WTC11 (cell line): ENCODE measurements around the gene PRKN. TPM values are rescaled to one million over a fixed set of nuclear protein-coding genes. Genes with fewer than 3 reads are reported as not detected.

ENCODE experiments used
- ATAC-seq: fragments of 200-7000 bp; cut with Tn5 transposase; 2 replicates; pipeline ENCODE4 v1.10.0; 2021; ENCODE audit warnings: mild to moderate bottlenecking, moderate library complexity
- CTCF ChIA-PET: fragments of 300-600 bp; sonication (Branson Sonifier 250); formaldehyde crosslinking; loops from one replicate; lab custom pipeline; 2021; ENCODE audit warnings: antibody characterized with exemption; lab: Charles Lee
- POLR2A ChIA-PET: fragments of 350-600 bp; sonication (Branson Sonifier 250); formaldehyde crosslinking; loops from one replicate; lab custom pipeline; 2021; ENCODE audit warnings: antibody characterized with exemption; lab: Charles Lee
- DNase-seq: peaks from one replicate; pipeline ENCODE4 v3.0.0; 2021; ENCODE audit warnings: low spot score
- H3K27ac Mint-ChIP-seq: 2 replicates; pipeline ENCODE4 v1.8.0; 2021; ENCODE audit warnings: mixed read lengths
- H3K27me3 Mint-ChIP-seq: 2 replicates; pipeline ENCODE4 v1.8.0; 2021; ENCODE audit warnings: low read depth, mild to moderate bottlenecking, moderate library complexity, mixed read lengths
- H3K36me3 Mint-ChIP-seq: 2 replicates; pipeline ENCODE4 v1.8.0; 2021; ENCODE audit warnings: mixed read lengths
- H3K4me1 Mint-ChIP-seq: 2 replicates; pipeline ENCODE4 v1.8.0; 2022; ENCODE audit warnings: mixed read lengths
- H3K4me3 Mint-ChIP-seq: 2 replicates; pipeline ENCODE4 v1.8.0; 2021; ENCODE audit warnings: mild to moderate bottlenecking, moderate library complexity, mixed read lengths
- H3K9me3 Mint-ChIP-seq: 2 replicates; pipeline ENCODE4 v1.8.0; 2021; ENCODE audit warnings: mixed read lengths
- CBFB ChIP-seq: sonication (generic); formaldehyde crosslinking; IDR thresholded peaks from 2 replicates; pipeline ENCODE4 v1.8.1; 2022; ENCODE audit warnings: mild to moderate bottlenecking, low read depth, missing genetic modification reagents
- CREM ChIP-seq: sonication (generic); formaldehyde crosslinking; IDR thresholded peaks from 2 replicates; pipeline ENCODE4 v1.8.1; 2022; ENCODE audit warnings: mild to moderate bottlenecking, missing genetic modification reagents, moderate library complexity
- FOXJ3 ChIP-seq: sonication (generic); formaldehyde crosslinking; IDR thresholded peaks from 2 replicates; pipeline ENCODE4 v1.9.0; 2021; ENCODE audit warnings: missing genetic modification reagents, mild to moderate bottlenecking, borderline replicate concordance
- IRF2 ChIP-seq: sonication (generic); formaldehyde crosslinking; IDR thresholded peaks from 2 replicates; pipeline ENCODE4 v1.8.0; 2022; ENCODE audit warnings: low read depth, missing genetic modification reagents, borderline replicate concordance
- JUN ChIP-seq: sonication (generic); formaldehyde crosslinking; IDR thresholded peaks from 2 replicates; pipeline ENCODE4 v1.8.0; 2023; ENCODE audit warnings: mild to moderate bottlenecking, missing genetic modification reagents
- MYBL2 ChIP-seq: sonication (generic); formaldehyde crosslinking; IDR thresholded peaks from 2 replicates; pipeline ENCODE4 v1.8.1; 2023; ENCODE audit warnings: mild to moderate bottlenecking, moderate library complexity, missing genetic modification reagents
- OVOL2 ChIP-seq: fragments of 250-450 bp; sonication (Bioruptor Pico); IDR thresholded peaks from 2 replicates; pipeline ENCODE4 v1.9.0; 2021; ENCODE audit warnings: mild to moderate bottlenecking, borderline replicate concordance
- SMAD3 ChIP-seq: sonication (generic); formaldehyde crosslinking; IDR thresholded peaks from 2 replicates; pipeline ENCODE4 v1.8.0; 2022; ENCODE audit warnings: missing genetic modification reagents, mild to moderate bottlenecking, borderline replicate concordance
- SMAD4 ChIP-seq: sonication (generic); formaldehyde crosslinking; IDR thresholded peaks from 2 replicates; pipeline ENCODE4 v1.8.0; 2022; ENCODE audit warnings: mild to moderate bottlenecking, missing genetic modification reagents
- TCF7 ChIP-seq: sonication (generic); formaldehyde crosslinking; IDR thresholded peaks from 2 replicates; pipeline ENCODE4 v1.8.0; 2022; ENCODE audit warnings: mild to moderate bottlenecking, low read depth, missing genetic modification reagents, moderate library complexity
- TEAD1 ChIP-seq: sonication (generic); formaldehyde crosslinking; IDR thresholded peaks from 2 replicates; pipeline ENCODE4 v1.8.0; 2022; ENCODE audit warnings: mild to moderate bottlenecking, missing genetic modification reagents
- TP53 ChIP-seq: sonication (generic); formaldehyde crosslinking; IDR thresholded peaks from 2 replicates; pipeline ENCODE4 v1.8.1; 2023; ENCODE audit warnings: mild to moderate bottlenecking, missing genetic modification reagents
- ZNF121 ChIP-seq: sonication (generic); formaldehyde crosslinking; IDR thresholded peaks from 2 replicates; pipeline ENCODE4 v1.8.0; 2023; ENCODE audit warnings: missing genetic modification reagents
- ZNF416 ChIP-seq: fragments of 250-450 bp; sonication (Bioruptor Pico); IDR thresholded peaks from 2 replicates; pipeline ENCODE4 v1.9.0; 2021; ENCODE audit warnings: mild to moderate bottlenecking, inconsistent platforms
- total RNA-seq: library from RNA; stranded (reverse); gene quantifications from 3 replicates; pipeline ENCODE4 v1.2.3, GENCODE V29; 2021
- TF ChIP-seq, protein P1 (sequence below): fragments of 250-450 bp; sonication (Bioruptor Pico); IDR thresholded peaks from 2 replicates; pipeline ENCODE4 v2.1.2; 2022; ENCODE audit warnings: mild to moderate bottlenecking, moderate library complexity
- TF ChIP-seq, protein P2 (sequence below): sonication (generic); formaldehyde crosslinking; IDR thresholded peaks from 2 replicates; pipeline ENCODE4 v1.8.0; 2023; ENCODE audit warnings: mild to moderate bottlenecking, missing genetic modification reagents
- TF ChIP-seq, protein P3 (sequence below): sonication (generic); formaldehyde crosslinking; IDR thresholded peaks from 2 replicates; pipeline ENCODE4 v1.8.0; 2022; ENCODE audit warnings: missing genetic modification reagents
- TF ChIP-seq, protein P4 (sequence below): fragments of 250-450 bp; sonication (Bioruptor Pico); IDR thresholded peaks from 2 replicates; pipeline ENCODE4 v1.9.0; 2021; ENCODE audit warnings: mild to moderate bottlenecking
- TF ChIP-seq, protein P5 (sequence below): sonication (generic); formaldehyde crosslinking; IDR thresholded peaks from 2 replicates; pipeline ENCODE4 v1.8.1; 2023; ENCODE audit warnings: mild to moderate bottlenecking, missing genetic modification reagents, moderate library complexity
- TF ChIP-seq, protein P6 (sequence below): fragments of 250-450 bp; sonication (Bioruptor Pico); IDR thresholded peaks from 2 replicates; pipeline ENCODE4 v1.9.0; 2021; ENCODE audit warnings: moderate library complexity, mild to moderate bottlenecking, inconsistent platforms, borderline replicate concordance

PRKN gene
- total RNA-seq, 1 experiment from 2014 or later, result 0.59 TPM

DNA sequence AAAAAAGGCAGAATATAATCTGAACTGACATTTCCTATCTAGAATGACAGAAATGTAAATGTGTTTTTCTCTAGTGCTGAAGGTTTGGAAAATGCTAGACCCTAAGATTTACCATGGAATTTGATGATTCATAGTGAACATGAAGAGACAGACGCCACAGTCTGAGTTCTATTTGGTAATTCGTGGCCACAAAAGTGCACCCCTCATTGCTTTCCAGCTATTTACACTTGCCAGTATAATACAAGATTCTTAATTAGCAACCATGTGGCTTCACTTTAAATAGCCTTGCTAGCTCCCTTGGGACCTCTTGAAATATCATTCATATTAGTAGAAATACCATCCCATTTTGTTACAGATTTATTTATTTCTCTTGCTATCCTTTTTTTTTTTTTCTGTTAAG is 636.8 kb downstream of the PRKN start:
- Mint-ChIP-seq H3K4me1 (no peaks in the 10 kb centered on the region), H3K27ac (no peak overlapping the region), H3K9me3 (peaks cover 8% of the 10 kb centered on the region), H3K36me3 (no peaks in the 10 kb centered on the region), H3K27me3 (no peaks in the 10 kb centered on the region), H3K4me3 (no peak overlapping the region)
- ChIA-PET CTCF (interaction anchor here (1.8 kb wide), 1 partner anchor 33 kb away, joined by 4 read pairs; no protein-coding TSS in a partner anchor), POLR2A (no interaction called here)
- TF ChIP-seq, protein P1, sequence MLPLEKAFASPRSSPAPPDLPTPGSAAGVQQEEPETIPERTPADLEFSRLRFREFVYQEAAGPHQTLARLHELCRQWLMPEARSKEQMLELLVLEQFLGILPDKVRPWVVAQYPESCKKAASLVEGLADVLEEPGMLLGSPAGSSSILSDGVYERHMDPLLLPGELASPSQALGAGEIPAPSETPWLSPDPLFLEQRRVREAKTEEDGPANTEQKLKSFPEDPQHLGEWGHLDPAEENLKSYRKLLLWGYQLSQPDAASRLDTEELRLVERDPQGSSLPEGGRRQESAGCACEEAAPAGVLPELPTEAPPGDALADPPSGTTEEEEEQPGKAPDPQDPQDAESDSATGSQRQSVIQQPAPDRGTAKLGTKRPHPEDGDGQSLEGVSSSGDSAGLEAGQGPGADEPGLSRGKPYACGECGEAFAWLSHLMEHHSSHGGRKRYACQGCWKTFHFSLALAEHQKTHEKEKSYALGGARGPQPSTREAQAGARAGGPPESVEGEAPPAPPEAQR (CRISPR knock-in tag), result no peak
- TF ChIP-seq, protein P2, sequence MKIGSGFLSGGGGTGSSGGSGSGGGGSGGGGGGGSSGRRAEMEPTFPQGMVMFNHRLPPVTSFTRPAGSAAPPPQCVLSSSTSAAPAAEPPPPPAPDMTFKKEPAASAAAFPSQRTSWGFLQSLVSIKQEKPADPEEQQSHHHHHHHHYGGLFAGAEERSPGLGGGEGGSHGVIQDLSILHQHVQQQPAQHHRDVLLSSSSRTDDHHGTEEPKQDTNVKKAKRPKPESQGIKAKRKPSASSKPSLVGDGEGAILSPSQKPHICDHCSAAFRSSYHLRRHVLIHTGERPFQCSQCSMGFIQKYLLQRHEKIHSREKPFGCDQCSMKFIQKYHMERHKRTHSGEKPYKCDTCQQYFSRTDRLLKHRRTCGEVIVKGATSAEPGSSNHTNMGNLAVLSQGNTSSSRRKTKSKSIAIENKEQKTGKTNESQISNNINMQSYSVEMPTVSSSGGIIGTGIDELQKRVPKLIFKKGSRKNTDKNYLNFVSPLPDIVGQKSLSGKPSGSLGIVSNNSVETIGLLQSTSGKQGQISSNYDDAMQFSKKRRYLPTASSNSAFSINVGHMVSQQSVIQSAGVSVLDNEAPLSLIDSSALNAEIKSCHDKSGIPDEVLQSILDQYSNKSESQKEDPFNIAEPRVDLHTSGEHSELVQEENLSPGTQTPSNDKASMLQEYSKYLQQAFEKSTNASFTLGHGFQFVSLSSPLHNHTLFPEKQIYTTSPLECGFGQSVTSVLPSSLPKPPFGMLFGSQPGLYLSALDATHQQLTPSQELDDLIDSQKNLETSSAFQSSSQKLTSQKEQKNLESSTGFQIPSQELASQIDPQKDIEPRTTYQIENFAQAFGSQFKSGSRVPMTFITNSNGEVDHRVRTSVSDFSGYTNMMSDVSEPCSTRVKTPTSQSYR (CRISPR knock-in tag), result no peak
- TF ChIP-seq, protein P3, sequence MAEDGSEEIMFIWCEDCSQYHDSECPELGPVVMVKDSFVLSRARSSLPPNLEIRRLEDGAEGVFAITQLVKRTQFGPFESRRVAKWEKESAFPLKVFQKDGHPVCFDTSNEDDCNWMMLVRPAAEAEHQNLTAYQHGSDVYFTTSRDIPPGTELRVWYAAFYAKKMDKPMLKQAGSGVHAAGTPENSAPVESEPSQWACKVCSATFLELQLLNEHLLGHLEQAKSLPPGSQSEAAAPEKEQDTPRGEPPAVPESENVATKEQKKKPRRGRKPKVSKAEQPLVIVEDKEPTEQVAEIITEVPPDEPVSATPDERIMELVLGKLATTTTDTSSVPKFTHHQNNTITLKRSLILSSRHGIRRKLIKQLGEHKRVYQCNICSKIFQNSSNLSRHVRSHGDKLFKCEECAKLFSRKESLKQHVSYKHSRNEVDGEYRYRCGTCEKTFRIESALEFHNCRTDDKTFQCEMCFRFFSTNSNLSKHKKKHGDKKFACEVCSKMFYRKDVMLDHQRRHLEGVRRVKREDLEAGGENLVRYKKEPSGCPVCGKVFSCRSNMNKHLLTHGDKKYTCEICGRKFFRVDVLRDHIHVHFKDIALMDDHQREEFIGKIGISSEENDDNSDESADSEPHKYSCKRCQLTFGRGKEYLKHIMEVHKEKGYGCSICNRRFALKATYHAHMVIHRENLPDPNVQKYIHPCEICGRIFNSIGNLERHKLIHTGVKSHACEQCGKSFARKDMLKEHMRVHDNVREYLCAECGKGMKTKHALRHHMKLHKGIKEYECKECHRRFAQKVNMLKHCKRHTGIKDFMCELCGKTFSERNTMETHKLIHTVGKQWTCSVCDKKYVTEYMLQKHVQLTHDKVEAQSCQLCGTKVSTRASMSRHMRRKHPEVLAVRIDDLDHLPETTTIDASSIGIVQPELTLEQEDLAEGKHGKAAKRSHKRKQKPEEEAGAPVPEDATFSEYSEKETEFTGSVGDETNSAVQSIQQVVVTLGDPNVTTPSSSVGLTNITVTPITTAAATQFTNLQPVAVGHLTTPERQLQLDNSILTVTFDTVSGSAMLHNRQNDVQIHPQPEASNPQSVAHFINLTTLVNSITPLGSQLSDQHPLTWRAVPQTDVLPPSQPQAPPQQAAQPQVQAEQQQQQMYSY (CRISPR knock-in tag), result no peak
- TF ChIP-seq, protein P4, sequence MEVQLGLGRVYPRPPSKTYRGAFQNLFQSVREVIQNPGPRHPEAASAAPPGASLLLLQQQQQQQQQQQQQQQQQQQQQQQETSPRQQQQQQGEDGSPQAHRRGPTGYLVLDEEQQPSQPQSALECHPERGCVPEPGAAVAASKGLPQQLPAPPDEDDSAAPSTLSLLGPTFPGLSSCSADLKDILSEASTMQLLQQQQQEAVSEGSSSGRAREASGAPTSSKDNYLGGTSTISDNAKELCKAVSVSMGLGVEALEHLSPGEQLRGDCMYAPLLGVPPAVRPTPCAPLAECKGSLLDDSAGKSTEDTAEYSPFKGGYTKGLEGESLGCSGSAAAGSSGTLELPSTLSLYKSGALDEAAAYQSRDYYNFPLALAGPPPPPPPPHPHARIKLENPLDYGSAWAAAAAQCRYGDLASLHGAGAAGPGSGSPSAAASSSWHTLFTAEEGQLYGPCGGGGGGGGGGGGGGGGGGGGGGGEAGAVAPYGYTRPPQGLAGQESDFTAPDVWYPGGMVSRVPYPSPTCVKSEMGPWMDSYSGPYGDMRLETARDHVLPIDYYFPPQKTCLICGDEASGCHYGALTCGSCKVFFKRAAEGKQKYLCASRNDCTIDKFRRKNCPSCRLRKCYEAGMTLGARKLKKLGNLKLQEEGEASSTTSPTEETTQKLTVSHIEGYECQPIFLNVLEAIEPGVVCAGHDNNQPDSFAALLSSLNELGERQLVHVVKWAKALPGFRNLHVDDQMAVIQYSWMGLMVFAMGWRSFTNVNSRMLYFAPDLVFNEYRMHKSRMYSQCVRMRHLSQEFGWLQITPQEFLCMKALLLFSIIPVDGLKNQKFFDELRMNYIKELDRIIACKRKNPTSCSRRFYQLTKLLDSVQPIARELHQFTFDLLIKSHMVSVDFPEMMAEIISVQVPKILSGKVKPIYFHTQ (CRISPR knock-in tag), result no peak
- TF ChIP-seq SMAD3 (no peak), SMAD4 (no peak), OVOL2 (CRISPR knock-in tag) (no peak), TP53 (CRISPR knock-in tag) (no peak), ZNF416 (CRISPR knock-in tag) (no peak), ZNF121 (CRISPR knock-in tag) (no peak), FOXJ3 (CRISPR knock-in tag) (no peak)
- ATAC-seq, result no peak
- DNase-seq, result no peak

DNA sequence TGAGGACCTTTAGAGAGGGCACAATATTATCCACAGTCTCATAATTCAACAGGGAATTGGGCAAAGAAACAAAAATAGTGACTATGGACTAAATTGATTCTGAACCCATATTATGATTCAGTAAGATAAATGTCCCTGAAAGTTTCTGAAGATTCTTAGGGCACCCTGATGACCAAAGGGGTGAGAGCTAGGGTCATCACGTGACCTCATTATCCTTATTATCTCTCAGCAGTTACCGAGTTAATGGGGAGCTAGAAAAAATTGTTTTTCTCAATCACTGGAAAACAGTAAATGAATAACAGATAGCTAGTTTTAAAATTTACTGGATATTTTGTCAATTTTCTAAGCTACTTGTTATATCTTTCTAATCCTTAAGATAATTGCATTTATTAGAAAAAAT is 639.5 kb downstream of the PRKN start:
- TF ChIP-seq JUN (CRISPR knock-in tag), result no peak
- TF ChIP-seq, all 79 proteins: peak for 0
- ATAC-seq (no peak), DNase-seq (no peak)
- POLR2A ChIA-PET, result no interaction called here
- no peak overlapping the region for H3K4me3 Mint-ChIP-seq
- no peaks in the 10 kb centered on the region for H3K36me3 Mint-ChIP-seq
- H3K27me3 Mint-ChIP-seq, result no peaks in the 10 kb centered on the region
- no peaks in the 10 kb centered on the region for H3K9me3 Mint-ChIP-seq
- no peak overlapping the region for H3K27ac Mint-ChIP-seq
- CTCF ChIA-PET, result no interaction called here
- no peaks in the 10 kb centered on the region for H3K4me1 Mint-ChIP-seq

DNA sequence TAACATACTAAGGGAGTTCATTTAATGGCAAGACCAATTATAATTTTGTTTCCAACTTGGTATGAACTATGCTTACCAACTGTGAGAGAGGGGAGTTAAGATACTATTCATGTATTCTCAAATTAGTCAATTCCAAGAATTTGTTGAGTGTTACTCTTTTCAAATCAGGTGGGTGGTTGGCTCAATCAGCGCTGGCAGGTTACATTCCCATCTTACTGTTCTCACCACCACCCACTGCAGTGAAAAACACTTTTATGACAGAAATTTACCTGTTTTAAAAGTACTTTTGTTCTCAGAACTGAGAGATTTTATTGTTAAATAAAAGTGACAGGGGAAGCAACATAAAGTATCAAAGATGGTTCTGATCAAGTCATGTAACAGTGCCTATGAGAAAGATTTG is 642.0 kb downstream of the PRKN start:
- Mint-ChIP-seq H3K9me3 (peaks cover 20% of the 10 kb centered on the region), H3K27ac (no peak overlapping the region), H3K27me3 (no peaks in the 10 kb centered on the region), H3K4me3 (no peak overlapping the region), H3K36me3 (peaks cover 3% of the 10 kb centered on the region; the same call in 1 of the 2 replicates), H3K4me1 (no peaks in the 10 kb centered on the region)
- ChIA-PET POLR2A (no interaction called here), CTCF (no interaction called here)
- ATAC-seq (no peak), DNase-seq (no peak)
- TF ChIP-seq CREM (no peak), TEAD1 (CRISPR knock-in tag) (no peak), MYBL2 (CRISPR knock-in tag) (no peak), TCF7 (CRISPR knock-in tag) (no peak), ZNF416 (CRISPR knock-in tag) (no peak), CBFB (CRISPR knock-in tag) (no peak), IRF2 (CRISPR knock-in tag) (no peak)
- TF ChIP-seq, protein P5, sequence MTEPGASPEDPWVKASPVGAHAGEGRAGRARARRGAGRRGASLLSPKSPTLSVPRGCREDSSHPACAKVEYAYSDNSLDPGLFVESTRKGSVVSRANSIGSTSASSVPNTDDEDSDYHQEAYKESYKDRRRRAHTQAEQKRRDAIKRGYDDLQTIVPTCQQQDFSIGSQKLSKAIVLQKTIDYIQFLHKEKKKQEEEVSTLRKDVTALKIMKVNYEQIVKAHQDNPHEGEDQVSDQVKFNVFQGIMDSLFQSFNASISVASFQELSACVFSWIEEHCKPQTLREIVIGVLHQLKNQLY (CRISPR knock-in tag), result no peak
- TF ChIP-seq, protein P6, sequence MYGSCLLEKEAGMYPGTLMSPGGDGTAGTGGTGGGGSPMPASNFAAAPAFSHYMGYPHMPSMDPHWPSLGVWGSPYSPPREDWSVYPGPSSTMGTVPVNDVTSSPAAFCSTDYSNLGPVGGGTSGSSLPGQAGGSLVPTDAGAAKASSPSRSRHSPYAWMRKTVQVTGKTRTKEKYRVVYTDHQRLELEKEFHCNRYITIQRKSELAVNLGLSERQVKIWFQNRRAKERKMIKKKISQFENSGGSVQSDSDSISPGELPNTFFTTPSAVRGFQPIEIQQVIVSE, result no peak
